Measurements from ENCODE around the gene DMP1.
"Not testable (repeated sequence)": the region's sequence is repeated elsewhere in the genome, so short reads cannot be mapped to it uniquely, and the experiment has no call there.

DMP1 gene

DNA sequence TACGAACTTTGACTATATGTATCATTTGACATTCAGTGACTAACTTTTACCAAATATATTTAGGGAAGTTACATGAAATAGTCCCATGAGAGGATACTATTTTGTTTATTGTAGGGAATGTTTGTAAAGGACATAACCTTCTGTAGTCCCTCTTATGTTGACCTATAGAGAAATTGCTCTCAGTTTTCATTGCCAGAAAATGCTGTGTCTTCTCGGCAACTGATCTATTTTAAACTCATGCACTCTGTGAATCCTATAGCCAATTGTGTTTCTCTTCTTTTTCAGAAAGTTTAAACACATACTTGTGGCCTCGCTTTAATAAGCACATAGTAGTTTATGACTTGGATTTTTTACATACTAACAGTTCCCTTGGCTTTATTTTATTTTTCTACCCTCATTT, 38.2 kb downstream of the DMP1 start:
- no peak for DNase-seq

DNA sequence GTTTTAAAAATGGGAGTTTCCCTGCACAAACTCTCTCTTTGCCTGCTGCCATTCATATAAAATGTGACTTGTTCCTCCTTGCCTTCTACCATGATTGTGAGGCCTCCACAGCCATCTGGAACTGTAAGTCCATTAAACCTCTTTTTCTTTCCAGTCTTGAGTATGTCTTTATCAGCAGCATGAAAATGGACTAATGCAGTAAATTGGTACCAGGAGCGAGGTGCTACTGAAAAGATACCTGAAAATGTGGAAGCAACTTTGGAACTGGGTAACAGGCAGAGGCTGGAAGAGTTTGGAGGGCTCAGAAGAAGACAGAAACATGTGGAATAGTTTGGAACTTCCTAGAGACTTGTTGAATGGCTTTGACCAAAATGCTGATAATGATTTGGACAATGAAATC, 40.9 kb downstream of the DMP1 start:
- DNase-seq: not testable (repeated sequence)

DNA sequence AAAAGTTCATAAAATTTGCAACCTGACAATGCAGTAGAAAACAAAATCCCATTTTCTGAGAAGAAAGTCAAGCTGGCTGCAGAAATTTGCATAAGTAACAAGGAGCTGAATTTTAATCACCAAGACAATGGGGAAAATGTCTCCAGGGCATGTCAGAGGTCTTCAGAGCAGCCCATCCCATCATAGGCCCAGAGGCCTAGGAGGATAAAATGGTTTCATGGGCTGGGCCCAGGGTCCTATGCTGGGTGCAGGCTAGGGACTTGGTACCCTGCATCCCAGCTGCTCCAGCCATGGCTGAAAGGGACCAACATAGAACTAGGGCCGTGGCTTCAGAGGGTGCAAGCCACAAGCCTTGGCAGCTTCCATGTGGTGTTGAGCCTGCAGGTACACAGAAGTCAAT, 42.0 kb downstream of the DMP1 start:
- not testable (repeated sequence) for DNase-seq

DNA sequence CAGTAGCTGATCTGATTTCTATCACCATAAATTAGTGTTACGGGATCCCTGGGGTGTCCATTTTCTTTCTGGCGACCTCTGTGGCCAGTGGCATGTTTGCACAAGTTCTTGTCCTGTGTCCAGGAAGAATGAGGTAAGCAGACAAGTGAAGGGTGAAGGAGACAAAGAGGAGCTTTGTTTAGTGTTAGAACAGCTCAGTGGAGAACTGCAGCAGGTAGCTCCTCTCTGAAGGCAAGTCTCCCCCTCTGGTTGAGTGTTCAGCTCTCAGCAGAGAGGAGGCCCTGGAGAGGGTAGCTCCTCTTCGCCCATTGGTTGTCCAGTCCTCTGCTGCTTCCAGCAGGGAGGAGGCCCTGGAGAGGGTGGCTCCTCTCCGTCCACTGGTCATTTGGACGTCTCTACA, 47.2 kb downstream of the DMP1 start:
- no peak for DNase-seq

DNA sequence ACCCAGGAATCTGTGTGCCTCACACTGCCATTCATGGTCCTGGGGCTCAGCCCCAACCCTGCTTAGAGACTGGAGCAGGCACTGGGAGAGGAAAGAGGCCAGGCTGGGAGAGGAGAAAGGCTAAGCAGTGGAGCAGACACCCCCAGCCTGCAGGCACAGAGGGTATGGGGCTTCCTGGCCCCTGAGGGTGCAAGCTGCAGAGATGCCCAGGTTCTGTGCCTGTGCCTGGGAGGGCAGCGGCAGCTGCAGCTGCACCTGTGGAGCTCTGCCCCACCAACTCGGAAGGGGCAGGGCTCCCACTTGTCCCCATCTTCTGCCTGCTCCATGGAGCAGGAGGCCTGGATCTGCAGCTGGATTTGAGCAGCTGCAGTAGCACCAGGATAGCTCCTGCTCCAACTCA, 47.9 kb downstream of the DMP1 start:
- DNase-seq: no peak

DNA sequence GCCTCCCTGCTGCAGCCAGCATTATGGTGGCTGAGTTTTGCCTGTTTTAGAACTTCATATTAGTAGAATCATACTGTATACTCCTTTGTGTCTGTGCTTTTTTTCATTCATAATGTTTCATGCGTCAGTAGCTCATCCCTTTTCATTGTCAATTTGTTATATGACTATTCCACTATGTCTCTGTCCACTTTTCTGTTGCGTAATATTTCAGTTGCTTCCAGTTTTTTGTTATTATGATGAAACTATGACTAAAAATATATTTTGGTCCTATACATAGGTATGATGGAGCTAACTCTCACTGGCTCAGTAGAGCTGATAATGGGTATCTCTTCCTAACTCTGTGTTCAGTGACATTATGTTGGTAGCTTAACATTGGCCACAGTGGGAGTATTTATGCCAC, 48.3 kb downstream of the DMP1 start:
- no peak for DNase-seq

DNA sequence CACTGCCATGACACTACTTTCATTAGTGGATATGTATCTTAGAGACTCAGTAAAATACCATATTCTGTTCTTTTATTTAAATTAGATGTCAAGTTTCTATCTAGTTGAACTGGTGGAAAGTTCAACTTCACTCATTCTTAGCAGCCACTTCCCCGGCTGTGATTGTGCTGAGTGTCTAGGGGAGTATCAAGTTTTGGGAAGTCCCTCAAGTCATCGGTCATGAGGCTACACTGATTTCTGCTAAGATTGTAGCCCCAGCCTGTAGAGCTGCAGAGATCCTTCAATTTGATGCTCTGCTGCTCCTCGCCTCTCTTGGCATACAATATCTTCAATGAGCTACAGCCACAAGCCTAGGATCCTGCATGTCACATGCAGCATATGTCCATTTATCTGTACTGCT, 53.9 kb downstream of the DMP1 start:
- DNase-seq: no peak

DNA sequence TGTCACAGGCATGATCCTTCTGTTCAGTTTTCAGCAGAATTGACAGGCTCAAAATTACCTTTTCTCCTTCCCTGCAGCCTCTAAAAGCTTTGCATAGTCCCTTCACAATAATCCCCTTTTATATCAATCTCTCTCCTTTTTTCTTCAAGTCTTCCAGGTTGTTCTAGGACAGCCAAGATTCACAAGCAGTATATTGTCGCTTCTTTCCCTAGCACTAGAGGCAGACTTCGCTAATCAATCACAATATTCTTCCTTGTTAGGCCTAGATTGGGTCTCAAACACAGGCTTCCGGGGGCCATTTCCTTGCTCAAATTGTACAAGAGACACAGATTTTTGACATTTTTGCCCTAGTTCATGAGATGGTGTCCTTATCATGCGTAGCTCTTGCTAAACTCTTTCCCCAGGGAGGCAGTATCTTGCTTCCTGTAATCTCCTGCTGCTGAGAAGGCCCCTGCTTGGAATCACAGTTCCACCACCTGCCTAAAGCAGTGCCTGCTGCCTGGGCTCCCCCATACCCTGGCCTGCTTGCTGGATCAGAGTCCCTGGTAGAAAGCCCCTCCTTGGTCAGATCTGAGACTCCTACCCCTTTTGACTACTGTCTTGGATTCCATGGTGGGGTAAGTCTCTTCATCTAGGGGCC, 57.3 kb downstream of the DMP1 start:
- no peak for DNase-seq

Data from NCI-H1930 (cell line).